HepG2 (cell line): ENCODE data around the gene ZNF507.

Source experiments
- BCLAF1 ChIP-seq: fragments of 450-650 bp; IDR thresholded peaks from 2 replicates; pipeline ENCODE4 v1.6.1; 2017; ENCODE audit warnings: mild to moderate bottlenecking
- CTCF ChIP-seq: sonication (generic); formaldehyde crosslinking; IDR thresholded peaks from 2 replicates; pipeline ENCODE4 v1.5.0; 2020; ENCODE audit warnings: mild to moderate bottlenecking, missing genetic modification reagents, moderate library complexity
- HCFC1 ChIP-seq: fragments of 150-350 bp; IDR thresholded peaks from 2 replicates; pipeline ENCODE4 v1.6.1; 2014; ENCODE audit warnings: low read depth, low read length
- MEIS2 ChIP-seq: sonication (generic); formaldehyde crosslinking; IDR thresholded peaks from 2 replicates; pipeline ENCODE4 v1.9.0; 2021; ENCODE audit warnings: mild to moderate bottlenecking, missing genetic modification reagents
- SMC3 ChIP-seq: IDR thresholded peaks from 2 replicates; pipeline ENCODE4 v1.6.1; 2011; ENCODE audit warnings: low read length, improper control_type of control experiment
- SP1 ChIP-seq, 2 experiments: fragments of 450-650 bp in 1 of 2; sonication (generic) in 1 of 2; formaldehyde crosslinking in 1 of 2; IDR thresholded peaks; 2 replicates each; pipeline versions ENCODE4 v1.4.0 to v1.6.1; 2016 to 2020; ENCODE audit warnings: missing genetic modification reagents in 1 of 2
- USF2 ChIP-seq, 2 experiments: sonication (generic) in 1 of 2; formaldehyde crosslinking in 1 of 2; IDR thresholded peaks; 2 replicates each; pipeline versions ENCODE4 v1.5.1 to v1.6.1; 2011 to 2020; ENCODE audit warnings: borderline replicate concordance in 1 of 2, low read depth in 1 of 2, low read length in 1 of 2, mild to moderate bottlenecking in 1 of 2, missing genetic modification reagents in 1 of 2, moderate library complexity in 1 of 2
- ZNF44 ChIP-seq: sonication (generic); formaldehyde crosslinking; IDR thresholded peaks from 2 replicates; pipeline ENCODE4 v1.5.1; 2020; ENCODE audit warnings: mild to moderate bottlenecking, missing genetic modification reagents
- ZNF83 ChIP-seq: sonication (generic); formaldehyde crosslinking; IDR thresholded peaks from 2 replicates; pipeline ENCODE4 v1.4.0; 2020; ENCODE audit warnings: missing genetic modification reagents, mild to moderate bottlenecking, borderline replicate concordance

GRCh38 chr19:32330213-32330857, 15.1 kb upstream of the ZNF507 start:
- TF ChIP-seq SMC3 (no peak), BCLAF1 (no peak), MEIS2 (CRISPR knock-in tag) (no peak), HCFC1 (no peak), SP1 (IDR thresholded peaks at IDR 0.05) (no peak), SP1 (CRISPR knock-in tag; IDR thresholded peaks at IDR 0.05) (no peak), ZNF44 (CRISPR knock-in tag) (no peak), USF2 (IDR thresholded peaks at IDR 0.05; ENCODE audit: low read depth, low read length) (no peak), USF2 (CRISPR knock-in tag; IDR thresholded peaks at IDR 0.05; ENCODE audit: borderline replicate concordance) (no peak), CTCF (CRISPR knock-in tag) (no peak), ZNF83 (no peak)
